CD14-positive monocyte (primary cell): ENCODE measurements around the gene GPC6. TPM values are rescaled to one million over a fixed set of nuclear protein-coding genes. Genes with fewer than 3 reads are reported as not detected.
"Not testable (repeated sequence)": the region's sequence is repeated elsewhere in the genome, so short reads cannot be mapped to it uniquely, and the experiment has no call there.

Experiments used
- DNase-seq, 3 donors: peaks; one replicate each; pipeline ENCODE4 v3.0.0-alpha.2; 2011 to 2022
- H2AFZ ChIP-seq: 2 replicates; pipeline ENCODE4 v1.6.0; 2012; ENCODE audit warnings: mild to moderate bottlenecking, low read depth, low read length, inconsistent platforms; ENCODE audit not compliant: insufficient read depth, poor library complexity, severe bottlenecking
- H3K27ac ChIP-seq, 2 donors: 1 replicate in 1 of 2; 2 replicates in 1 of 2; pipeline ENCODE4 v1.5.1; 2012 to 2013; ENCODE audit warnings: low read length in 2 of 2, control low read depth in 1 of 2, inconsistent platforms in 1 of 2, low read depth in 1 of 2, mild to moderate bottlenecking in 1 of 2
- H3K27me3 ChIP-seq, 2 donors: one replicate each; pipeline versions ENCODE4 v1.6.0 to v1.6.1; 2011 to 2013; ENCODE audit warnings: low read length in 2 of 2; ENCODE audit not compliant: control insufficient read depth in 2 of 2, insufficient read depth in 2 of 2
- H3K36me3 ChIP-seq, 2 donors: replicated peaks in 1 of 2; 1 replicate in 1 of 2; 2 replicates in 1 of 2; pipeline versions ENCODE4 v1.5.1 to v1.6.1; 2012 to 2013; ENCODE audit warnings: low read length in 2 of 2, control low read depth in 1 of 2, inconsistent platforms in 1 of 2, mild to moderate bottlenecking in 1 of 2; ENCODE audit not compliant: insufficient read depth in 2 of 2, control insufficient read depth in 1 of 2
- H3K4me1 ChIP-seq, 2 donors: 1 replicate in 1 of 2; 2 replicates in 1 of 2; pipeline versions ENCODE4 v1.5.1 to v1.6.1; 2012 to 2013; ENCODE audit warnings: low read length in 2 of 2, control low read depth in 1 of 2, inconsistent platforms in 1 of 2, mild to moderate bottlenecking in 1 of 2, moderate library complexity in 1 of 2; ENCODE audit not compliant: insufficient read depth in 2 of 2, control insufficient read depth in 1 of 2
- H3K4me2 ChIP-seq: replicated peaks from 2 replicates; pipeline ENCODE3; 2012; ENCODE audit warnings: low read length, moderate library complexity, mild to moderate bottlenecking; ENCODE audit not compliant: poor library complexity, severe bottlenecking; ENCODE audit errors: extremely low read depth
- H3K4me3 ChIP-seq, 3 experiments: fragments of 200-600 bp in 1 of 3; sonication (generic) in 1 of 3; replicated peaks in 1 of 3; 1 replicate in 2 of 3; 2 replicates in 1 of 3; pipeline ENCODE4 v1.5.1; 2011 to 2013; ENCODE audit warnings: low read length in 3 of 3, mild to moderate bottlenecking in 3 of 3, control low read depth in 2 of 3, low read depth in 2 of 3, inconsistent platforms in 1 of 3, moderate library complexity in 1 of 3
- H3K79me2 ChIP-seq: 2 replicates; pipeline ENCODE4 v1.6.0; 2012; ENCODE audit warnings: mild to moderate bottlenecking, control low read depth, inconsistent platforms, low read length, moderate library complexity; ENCODE audit not compliant: insufficient read depth
- H3K9ac ChIP-seq: 2 replicates; pipeline ENCODE4 v1.6.0; 2017; ENCODE audit warnings: low read length, mild to moderate bottlenecking; ENCODE audit not compliant: insufficient read depth, poor library complexity, severe bottlenecking
- H3K9me3 ChIP-seq, 2 donors: replicated peaks in 1 of 2; 1 replicate in 1 of 2; 2 replicates in 1 of 2; pipeline versions ENCODE4 v1.5.1 to v1.6.1; 2012 to 2013; ENCODE audit warnings: low read length in 2 of 2, control low read depth in 1 of 2; ENCODE audit not compliant: control insufficient read depth in 1 of 2, insufficient read depth in 1 of 2
- H4K20me1 ChIP-seq: 2 replicates; pipeline ENCODE4 v1.6.0; 2012; ENCODE audit warnings: mild to moderate bottlenecking, low read length, control low read depth, moderate library complexity; ENCODE audit not compliant: insufficient read depth
- H3K27ac Mint-ChIP-seq, 7 donors: one replicate each; pipeline ENCODE4 v1.8.0; 2020; ENCODE audit warnings: mild to moderate bottlenecking in 7 of 7, mixed read lengths in 7 of 7, moderate library complexity in 6 of 7, inconsistent platforms in 2 of 7
- H3K27me3 Mint-ChIP-seq, 3 donors: one replicate each; pipeline ENCODE4 v1.8.0; 2021 to 2022; ENCODE audit warnings: low read depth in 3 of 3, mild to moderate bottlenecking in 3 of 3, mixed read lengths in 3 of 3, moderate library complexity in 3 of 3, inconsistent platforms in 1 of 3
- H3K36me3 Mint-ChIP-seq, 2 donors: one replicate each; pipeline ENCODE4 v1.8.0; 2020; ENCODE audit warnings: mixed read lengths in 2 of 2, inconsistent platforms in 1 of 2, mild to moderate bottlenecking in 1 of 2
- H3K4me1 Mint-ChIP-seq: one replicate; pipeline ENCODE4 v1.8.0; 2020; ENCODE audit warnings: mild to moderate bottlenecking, mixed read lengths
- H3K4me3 Mint-ChIP-seq, 2 donors: one replicate each; pipeline ENCODE4 v1.8.0; 2020; ENCODE audit warnings: mild to moderate bottlenecking in 2 of 2, mixed read lengths in 2 of 2, moderate library complexity in 1 of 2
- H3K9me3 Mint-ChIP-seq, 7 donors: one replicate each; pipeline ENCODE4 v1.8.0; 2020 to 2022; ENCODE audit warnings: mixed read lengths in 7 of 7, mild to moderate bottlenecking in 6 of 7, moderate library complexity in 6 of 7, inconsistent platforms in 2 of 7
- WGBS: methylation state at CpG from one replicate; pipeline ENCODE4 v1.1.5; 2013; ENCODE audit warnings: missing lambda C conversion rate; ENCODE audit not compliant: insufficient coverage; 5-methylcytosine and 5-hydroxymethylcytosine counted together
- intact Hi-C, 2 donors: fragments of 100-400 bp; cut with micrococcal nuclease; formaldehyde crosslinking; loops; one replicate each; pipeline versions ENCODE4 v1.15.0 to v1.15.1; 2023
- polyA plus RNA-seq, 3 donors: library from polyadenylated mRNA; depleted of rRNA in 1 of 3; unstranded in 2 of 3; stranded (reverse) in 1 of 3; fragments of 300-500 nt in 2 of 3; fragments of >200 nt in 1 of 3; fragmentation: Illumina TruSeq in 2 of 3; gene quantifications; 1 replicate in 2 of 3; 2 replicates in 1 of 3; pipeline ENCODE4 v1.2.3, GENCODE V29; 2012 to 2021
- TF ChIP-seq, protein P1 (sequence below): fragments of 200-600 bp; IDR thresholded peaks from one replicate; pipeline ENCODE4 v1.8.0; 2022; ENCODE audit warnings: antibody characterized with exemption, mild to moderate bottlenecking

Gene GPC6
- polyA plus RNA-seq, 3 donors: not detected

- TF ChIP-seq, protein P1, sequence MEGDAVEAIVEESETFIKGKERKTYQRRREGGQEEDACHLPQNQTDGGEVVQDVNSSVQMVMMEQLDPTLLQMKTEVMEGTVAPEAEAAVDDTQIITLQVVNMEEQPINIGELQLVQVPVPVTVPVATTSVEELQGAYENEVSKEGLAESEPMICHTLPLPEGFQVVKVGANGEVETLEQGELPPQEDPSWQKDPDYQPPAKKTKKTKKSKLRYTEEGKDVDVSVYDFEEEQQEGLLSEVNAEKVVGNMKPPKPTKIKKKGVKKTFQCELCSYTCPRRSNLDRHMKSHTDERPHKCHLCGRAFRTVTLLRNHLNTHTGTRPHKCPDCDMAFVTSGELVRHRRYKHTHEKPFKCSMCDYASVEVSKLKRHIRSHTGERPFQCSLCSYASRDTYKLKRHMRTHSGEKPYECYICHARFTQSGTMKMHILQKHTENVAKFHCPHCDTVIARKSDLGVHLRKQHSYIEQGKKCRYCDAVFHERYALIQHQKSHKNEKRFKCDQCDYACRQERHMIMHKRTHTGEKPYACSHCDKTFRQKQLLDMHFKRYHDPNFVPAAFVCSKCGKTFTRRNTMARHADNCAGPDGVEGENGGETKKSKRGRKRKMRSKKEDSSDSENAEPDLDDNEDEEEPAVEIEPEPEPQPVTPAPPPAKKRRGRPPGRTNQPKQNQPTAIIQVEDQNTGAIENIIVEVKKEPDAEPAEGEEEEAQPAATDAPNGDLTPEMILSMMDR: no peak
- Histone ChIP-seq H3K4me2 (no peak overlapping the region), H3K27ac (no peak overlapping the region), H2AFZ (no peak overlapping the region), H3K27me3 (no peaks in the 10 kb centered on the region), H3K36me3 (no peaks in the 10 kb centered on the region), H3K9ac (no peak overlapping the region), H3K4me1 (no peaks in the 10 kb centered on the region), H3K4me3 (no peak overlapping the region), H3K9me3 (peaks cover 0 to 13% of the 10 kb centered on the region in 2 donors), H3K79me2 (no peaks in the 10 kb centered on the region), H4K20me1 (no peaks in the 10 kb centered on the region)
- no peaks in the 10 kb centered on the region for H3K36me3 Mint-ChIP-seq
- H3K27ac Mint-ChIP-seq: no peak overlapping the region
- no peak for DNase-seq
- peaks cover 0 to 15% (median 6%) of the 10 kb centered on the region in 7 donors for H3K9me3 Mint-ChIP-seq
- intact Hi-C loops: no loop called here
- peaks cover 0 to 4% (median 0%) of the 10 kb centered on the region in 3 donors for H3K27me3 Mint-ChIP-seq
- no peak overlapping the region for H3K4me3 Mint-ChIP-seq
- peaks cover 2% of the 10 kb centered on the region for H3K4me1 Mint-ChIP-seq
These were observed 224.2 kb downstream of the GPC6 start for GRCh38 chr13:93450761-93451160.

DNA sequence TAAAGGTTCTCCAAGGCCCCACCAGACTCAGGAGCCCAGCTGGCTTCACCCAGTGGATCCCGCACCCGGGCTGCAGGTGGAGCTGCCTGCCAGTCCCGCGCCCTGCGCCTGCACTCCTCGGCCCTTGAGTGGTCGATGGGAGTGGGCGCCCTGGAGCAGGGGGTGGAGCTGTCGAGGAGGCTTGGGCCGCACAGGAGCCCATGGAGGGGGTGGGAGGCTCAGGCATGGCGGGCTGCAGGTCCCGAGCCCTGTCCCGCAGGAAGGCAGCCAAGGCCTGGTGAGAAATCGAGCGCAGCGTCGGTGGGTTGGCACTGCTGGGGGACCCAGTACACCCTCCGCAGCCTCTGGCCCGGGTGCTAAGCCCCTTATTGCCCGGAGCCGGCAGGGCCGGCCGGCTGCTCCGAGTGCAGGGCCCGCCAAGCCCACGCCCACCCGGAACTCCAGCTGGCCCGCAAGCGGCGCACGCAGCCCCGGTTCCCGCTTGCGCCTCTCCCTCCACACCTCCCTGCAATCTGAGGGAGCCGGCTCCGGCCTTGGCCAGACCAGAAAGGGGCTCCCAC is 228.1 kb downstream of the GPC6 start:
- Mint-ChIP-seq H3K9me3 (peaks cover 0 to 16% (median 6%) of the 10 kb centered on the region in 7 donors), H3K4me3 (peak overlapping the region in 1 of 2 donors; percentile 28)
- H4K20me1 ChIP-seq, H3K4me1 Mint-ChIP-seq, H3K9ac ChIP-seq, H3K36me3 ChIP-seq, DNase-seq, intact Hi-C loops, H3K27me3 ChIP-seq, H3K36me3 Mint-ChIP-seq, H3K4me1 ChIP-seq, H3K27ac Mint-ChIP-seq, H2AFZ ChIP-seq, H3K27me3 Mint-ChIP-seq, H3K27ac ChIP-seq, H3K79me2 ChIP-seq: not testable (repeated sequence)
- Histone ChIP-seq H3K4me3 (peak overlapping the region in 2 of 3 experiments; percentile 25), H3K9me3 (peaks cover 0 to 14% of the 10 kb centered on the region in 2 donors), H3K4me2 (peak overlapping the region; percentile 29)
- 86% methylated on average over 19 of the region's 36 CpGs for WGBS
